K562 (cell line): ENCODE measurements around the gene UTP11. TPM values are rescaled to one million over a fixed set of nuclear protein-coding genes. Genes with fewer than 3 reads are reported as not detected.
A peak's percentile ranks its signal among the peaks of the same experiment; 100 is the strongest.

Source experiments
- BCOR ChIP-seq: fragments of 450-650 bp; IDR thresholded peaks from 2 replicates; pipeline ENCODE4 v1.6.1; 2016
- CEBPZ ChIP-seq: fragments of 150-350 bp; IDR thresholded peaks from 2 replicates; pipeline ENCODE4 v1.6.1; 2014; ENCODE audit warnings: low read depth, mild to moderate bottlenecking, low read length, borderline replicate concordance
- CHD1 ChIP-seq: fragments of 200-600 bp; sonication (generic); IDR thresholded peaks from one replicate; pipeline ENCODE4 v1.6.1; 2012; ENCODE audit warnings: mild to moderate bottlenecking, moderate library complexity, low read length, inconsistent platforms
- CREM ChIP-seq: IDR thresholded peaks from 2 replicates; pipeline ENCODE4 v1.6.1; 2014; ENCODE audit warnings: antibody characterized with exemption, low read depth
- DPF2 ChIP-seq: fragments of 450-650 bp; IDR thresholded peaks from 2 replicates; pipeline ENCODE4 v1.6.1; 2016
- FIP1L1 ChIP-seq: fragments of 200-400 bp; formaldehyde crosslinking; IDR thresholded peaks from 2 replicates; pipeline ENCODE4 v1.6.1; 2018; ENCODE audit warnings: mild to moderate bottlenecking, low read depth, low read length; ENCODE audit not compliant: poor library complexity, severe bottlenecking
- GABPA ChIP-seq: fragments of 200-800 bp; sonication (Bioruptor generic); conservative IDR thresholded peaks from 2 replicates; pipeline ENCODE4 v1.6.1; 2016; ENCODE audit warnings: low read depth, missing genetic modification characterization, missing compliant biosample characterization
- JUNB ChIP-seq: fragments of 450-650 bp; formaldehyde crosslinking; conservative IDR thresholded peaks from 2 replicates; pipeline ENCODE4 v1.4.0; 2020; ENCODE audit warnings: mild to moderate bottlenecking
- KDM5B ChIP-seq: fragments of 200-600 bp; sonication (generic); IDR thresholded peaks from 2 replicates; pipeline ENCODE4 v1.6.1; 2012; ENCODE audit warnings: low read depth, mild to moderate bottlenecking, moderate library complexity, low read length, control low read depth, inconsistent platforms; ENCODE audit not compliant: insufficient replicate concordance
- NBN ChIP-seq: fragments of 450-650 bp; IDR thresholded peaks from 2 replicates; pipeline ENCODE4 v1.6.1; 2016; ENCODE audit warnings: low read depth, mild to moderate bottlenecking
- NCOA4 ChIP-seq: fragments of 450-650 bp; IDR thresholded peaks from 2 replicates; pipeline ENCODE4 v1.6.1; 2018; ENCODE audit warnings: mild to moderate bottlenecking; ENCODE audit not compliant: partially characterized antibody
- NCOA6 ChIP-seq: fragments of 450-650 bp; IDR thresholded peaks from 2 replicates; pipeline ENCODE4 v1.6.1; 2017; ENCODE audit warnings: mild to moderate bottlenecking
- NEUROD1 ChIP-seq: fragments of 150-350 bp; IDR thresholded peaks from 2 replicates; pipeline ENCODE4 v1.6.1; 2014; ENCODE audit warnings: borderline replicate concordance, low read length, low read depth; ENCODE audit not compliant: partially characterized antibody
- REST ChIP-seq, 2 experiments: fragments of 450-650 bp; formaldehyde crosslinking in 1 of 2; IDR thresholded peaks; 2 replicates each; pipeline versions ENCODE4 v1.4.0 to v1.6.1; 2014 to 2020; ENCODE audit warnings: mild to moderate bottlenecking in 2 of 2, borderline replicate concordance in 1 of 2, low read depth in 1 of 2
- ZBTB7A ChIP-seq: IDR thresholded peaks from 2 replicates; pipeline ENCODE4 v1.6.1; 2011; ENCODE audit warnings: low read depth, mild to moderate bottlenecking, low read length, moderate library complexity, borderline replicate concordance; ENCODE audit not compliant: control insufficient read depth
- ZNF57 ChIP-seq: fragments of 450-650 bp; formaldehyde crosslinking; IDR thresholded peaks from 2 replicates; pipeline ENCODE4 v1.4.0; 2020; ENCODE audit warnings: mild to moderate bottlenecking, moderate library complexity
- polyA plus RNA-seq, 8 experiments: library from polyadenylated mRNA; depleted of rRNA in 4 of 8; stranded (reverse) in 5 of 8; unstranded in 3 of 8; fragments of >200 nt; fragmentation: Nextera tagmentation in 2 of 8; fragmentation: Illumina TruSeq in 1 of 8; extraction: Ambion mirVana in 2 of 8; extraction: Trizol in 1 of 8; gene quantifications; 2 replicates each; pipeline versions ENCODE4 v1.2.1 to v1.2.3, GENCODE V29; 2011 to 2014; ENCODE audit warnings: inconsistent platforms in 1 of 8, missing spikeins in 1 of 8
- total RNA-seq, 7 experiments: library from RNA; depleted of rRNA in 6 of 7; stranded (reverse); fragments of >200 nt in 6 of 7; fragmentation: Illumina TruSeq in 2 of 7; extraction: Trizol in 2 of 7; gene quantifications; 2 replicates each; pipeline versions ENCODE4 v1.2.1 to v1.2.3, GENCODE V29; 2011 to 2021; ENCODE audit warnings: low replicate concordance in 1 of 7

UTP11 gene
- total and polyA plus RNA-seq, 9 of the 15 experiments (the other 6 are each of a cell fraction or from before 2014, with no cell fraction given): 91.1 to 378 (median 221) TPM

- TF ChIP-seq CEBPZ: no peak
- peak; percentile 68; the same call in 1 of the 2 replicates for TF ChIP-seq ZBTB7A
- no peak for TF ChIP-seq GABPA (tag)
- no peak for TF ChIP-seq NBN
- no peak for TF ChIP-seq NCOA6
- no peak for TF ChIP-seq JUNB (CRISPR knock-in tag)
- no peak for TF ChIP-seq NCOA4
- no peak for TF ChIP-seq NEUROD1
- peak; percentile 21 for TF ChIP-seq KDM5B
- peak; percentile 93 for TF ChIP-seq CHD1
- no peak for TF ChIP-seq FIP1L1
- TF ChIP-seq BCOR: peak; percentile 68
- no peak for TF ChIP-seq DPF2
- no peak for TF ChIP-seq CREM
- TF ChIP-seq REST (IDR thresholded peaks at IDR 0.05; ENCODE audit: borderline replicate concordance): no peak
- no peak for TF ChIP-seq REST (CRISPR knock-in tag; IDR thresholded peaks at IDR 0.05; ENCODE audit: low read depth)
- no peak for TF ChIP-seq ZNF57 (CRISPR knock-in tag)
Measured at GRCh38 chr1:38003261-38004250, 9.0 kb upstream of the UTP11 start (continued).
